Measurements from ENCODE around the gene ACYP1.

DNA sequence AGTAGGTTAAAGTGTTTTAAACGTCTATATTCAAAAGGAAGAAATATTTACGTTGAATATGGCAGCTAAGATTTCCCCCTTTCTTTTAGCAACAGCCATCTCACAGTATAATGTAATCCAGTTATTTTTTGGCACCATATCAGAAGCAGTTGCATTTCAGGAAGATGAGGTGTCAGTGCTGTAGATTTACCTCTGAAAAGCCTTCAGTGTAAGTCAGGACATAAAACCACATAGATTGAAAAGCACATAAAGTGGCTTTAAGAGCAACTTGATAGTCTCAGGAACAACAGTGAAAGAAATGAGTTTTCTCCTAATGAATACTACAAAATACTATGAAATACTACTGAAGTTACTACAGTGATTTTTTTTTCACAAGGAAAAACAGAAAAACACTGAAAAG, 19.5 kb downstream of the ACYP1 start:
- no peak for TF ChIP-seq EP300 (IDR thresholded peaks at IDR 0.05; ENCODE audit: low read depth)
- no peak for TF ChIP-seq POLR2A (IDR thresholded peaks at IDR 0.05)
